HEK293T (cell line): ENCODE data around the gene BZW2.

Experiments
- BHLHE40 ChIP-seq: fragments of 450-650 bp; IDR thresholded peaks from 2 replicates; pipeline ENCODE4 v1.6.1; 2016; ENCODE audit warnings: mild to moderate bottlenecking, moderate library complexity, borderline replicate concordance
- CTBP1 ChIP-seq: fragments of 450-650 bp; IDR thresholded peaks from 2 replicates; pipeline ENCODE4 v1.6.1; 2016; ENCODE audit warnings: borderline replicate concordance
- FOXA1 ChIP-seq: fragments of 450-650 bp; IDR thresholded peaks from 2 replicates; pipeline ENCODE4 v1.6.1; 2016; ENCODE audit warnings: mild to moderate bottlenecking
- FOXK2 ChIP-seq: fragments of 450-650 bp; IDR thresholded peaks from 2 replicates; pipeline ENCODE4 v1.6.1; 2016; ENCODE audit warnings: mild to moderate bottlenecking
- FOXM1 ChIP-seq: fragments of 450-650 bp; IDR thresholded peaks from 2 replicates; pipeline ENCODE4 v1.6.1; 2017; ENCODE audit warnings: mild to moderate bottlenecking, borderline replicate concordance
- HDGF ChIP-seq: fragments of 450-650 bp; IDR thresholded peaks from 2 replicates; pipeline ENCODE4 v1.6.1; 2017; ENCODE audit warnings: antibody characterized with exemption, borderline replicate concordance
- L3MBTL2 ChIP-seq: fragments of 450-650 bp; conservative IDR thresholded peaks from 2 replicates; pipeline ENCODE4 v1.6.1; 2016; ENCODE audit warnings: mild to moderate bottlenecking
- LEF1 ChIP-seq: fragments of 450-650 bp; IDR thresholded peaks from 2 replicates; pipeline ENCODE4 v1.6.1; 2017; ENCODE audit warnings: mild to moderate bottlenecking, borderline replicate concordance
- NFRKB ChIP-seq: fragments of 450-650 bp; IDR thresholded peaks from 2 replicates; pipeline ENCODE4 v1.6.1; 2016; ENCODE audit warnings: mild to moderate bottlenecking, moderate library complexity
- SP1 ChIP-seq: fragments of 450-650 bp; IDR thresholded peaks from 2 replicates; pipeline ENCODE4 v1.6.1; 2017
- SUZ12 ChIP-seq: fragments of 450-650 bp; IDR thresholded peaks from 2 replicates; pipeline ENCODE4 v1.6.1; 2016; ENCODE audit warnings: mild to moderate bottlenecking
- TARDBP ChIP-seq: fragments of 450-650 bp; IDR thresholded peaks from 2 replicates; pipeline ENCODE4 v1.6.1; 2016

DNA sequence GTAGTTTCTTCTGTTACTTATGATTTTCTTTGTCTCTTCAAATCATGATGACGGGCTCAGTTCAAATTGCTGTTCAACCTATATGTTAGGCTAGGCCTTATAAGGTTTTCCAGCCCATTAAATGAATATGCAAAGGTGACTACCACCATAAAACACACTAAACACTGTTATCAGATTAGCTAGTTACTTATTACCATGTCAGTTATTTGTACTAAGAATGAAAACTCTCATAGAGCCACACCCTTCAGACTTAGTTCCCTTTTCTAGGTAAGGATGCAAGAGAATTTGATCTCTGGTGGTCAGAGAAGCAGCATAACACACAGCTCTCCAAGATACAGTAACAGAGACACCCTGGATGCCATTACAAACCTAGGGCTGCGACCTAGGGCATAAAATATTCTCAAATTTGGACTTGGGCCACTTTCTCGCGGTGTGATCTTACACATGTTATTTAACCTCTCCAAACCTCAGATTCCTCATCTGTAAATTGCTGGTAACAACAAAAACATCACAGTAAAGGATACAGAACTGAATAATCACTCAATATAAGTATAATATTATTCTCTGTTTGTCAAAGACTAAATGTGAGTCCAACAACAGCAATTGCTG lies 36.0 kb upstream of the BZW2 start:
- TF ChIP-seq SP1 (no peak), SUZ12 (no peak), FOXK2 (no peak), NFRKB (no peak), FOXA1 (no peak), HDGF (no peak), CTBP1 (no peak), TARDBP (no peak), LEF1 (no peak), BHLHE40 (no peak), L3MBTL2 (no peak), FOXM1 (no peak)
